Hepatocyte (in vitro differentiated cells): ENCODE results near the gene AKR7A2. TPM values are rescaled to one million over a fixed set of nuclear protein-coding genes. Genes with fewer than 3 reads are reported as not detected.

Experiments
- DNase-seq: peaks from one replicate; pipeline ENCODE4 v3.0.0-alpha.2; 2016; ENCODE audit warnings: low spot score
- H2AFZ ChIP-seq: fragments of 200-600 bp; sonication (generic); 2 replicates; pipeline ENCODE4 v1.6.0; 2016; ENCODE audit warnings: antibody characterized with exemption, mild to moderate bottlenecking
- H3K27ac ChIP-seq: fragments of 200-600 bp; sonication (generic); 2 replicates; pipeline ENCODE4 v1.5.1; 2016; ENCODE audit warnings: mild to moderate bottlenecking
- H3K27me3 ChIP-seq: fragments of 200-600 bp; sonication (generic); 2 replicates; pipeline ENCODE4 v1.6.1; 2016
- H3K36me3 ChIP-seq: fragments of 200-600 bp; sonication (generic); replicated peaks from 2 replicates; pipeline ENCODE4 v1.5.1; 2016; ENCODE audit warnings: low read depth; ENCODE audit not compliant: insufficient read depth
- H3K4me1 ChIP-seq: fragments of 200-600 bp; sonication (generic); 2 replicates; pipeline ENCODE4 v1.5.1; 2016; ENCODE audit warnings: mild to moderate bottlenecking, moderate library complexity; ENCODE audit not compliant: insufficient read depth
- H3K4me2 ChIP-seq: fragments of 200-600 bp; sonication (generic); 2 replicates; pipeline ENCODE4 v1.6.0; 2016
- H3K4me3 ChIP-seq: fragments of 200-600 bp; sonication (generic); 2 replicates; pipeline ENCODE4 v1.5.1; 2016; ENCODE audit warnings: mild to moderate bottlenecking
- H3K79me2 ChIP-seq: fragments of 200-600 bp; sonication (generic); 2 replicates; pipeline ENCODE4 v1.6.0; 2017; ENCODE audit warnings: mild to moderate bottlenecking
- H3K9me2 ChIP-seq: fragments of 200-600 bp; sonication (generic); replicated peaks from 2 replicates; pipeline ENCODE4 v1.6.0; 2017; ENCODE audit warnings: mild to moderate bottlenecking; ENCODE audit not compliant: insufficient read depth
- H3K9me3 ChIP-seq: fragments of 200-600 bp; sonication (generic); 2 replicates; pipeline ENCODE4 v1.5.1; 2016; ENCODE audit warnings: low read depth, mild to moderate bottlenecking
- H4K20me1 ChIP-seq: fragments of 200-600 bp; sonication (generic); 2 replicates; pipeline ENCODE4 v1.6.0; 2016; ENCODE audit warnings: mild to moderate bottlenecking; ENCODE audit not compliant: insufficient read depth, poor library complexity, severe bottlenecking
- EZH2 ChIP-seq: fragments of 200-600 bp; sonication (generic); IDR thresholded peaks from 2 replicates; pipeline ENCODE4 v1.6.1; 2016; ENCODE audit warnings: antibody characterized with exemption, mild to moderate bottlenecking, borderline replicate concordance
- EZH2phosphoT487 ChIP-seq: fragments of 200-600 bp; sonication (generic); IDR thresholded peaks from one replicate; pipeline ENCODE4 v1.6.1; 2018; ENCODE audit warnings: antibody characterized with exemption, mild to moderate bottlenecking, low read depth, moderate library complexity; ENCODE audit not compliant: unreplicated experiment, severe bottlenecking
- WGBS: methylation state at CpG from one replicate; pipeline ENCODE4 v1.1.6; 2016; ENCODE audit warnings: low lambda C conversion rate; ENCODE audit errors: missing lambda C conversion rate; 5-methylcytosine and 5-hydroxymethylcytosine counted together
- polyA plus RNA-seq: library from polyadenylated mRNA; unstranded; fragments of >200 nt; fragmentation: Nextera tagmentation; extraction: Ambion mirVana; gene quantifications from 2 replicates; pipeline ENCODE4 v1.2.1, GENCODE V29; 2016
- total RNA-seq: library from RNA; depleted of rRNA; stranded (reverse); fragments of >200 nt; gene quantifications from 2 replicates; pipeline ENCODE4 v1.2.3, GENCODE V29; 2014
- TF ChIP-seq, protein P1 (sequence below): fragments of 200-600 bp; sonication (generic); IDR thresholded peaks from 2 replicates; pipeline ENCODE4 v1.5.1; 2016; ENCODE audit warnings: antibody characterized with exemption, mild to moderate bottlenecking; ENCODE audit not compliant: poor library complexity

Gene AKR7A2
- total and polyA plus RNA-seq, 2 experiments from 2014 or later = 81.5 to 109 TPM

DNA sequence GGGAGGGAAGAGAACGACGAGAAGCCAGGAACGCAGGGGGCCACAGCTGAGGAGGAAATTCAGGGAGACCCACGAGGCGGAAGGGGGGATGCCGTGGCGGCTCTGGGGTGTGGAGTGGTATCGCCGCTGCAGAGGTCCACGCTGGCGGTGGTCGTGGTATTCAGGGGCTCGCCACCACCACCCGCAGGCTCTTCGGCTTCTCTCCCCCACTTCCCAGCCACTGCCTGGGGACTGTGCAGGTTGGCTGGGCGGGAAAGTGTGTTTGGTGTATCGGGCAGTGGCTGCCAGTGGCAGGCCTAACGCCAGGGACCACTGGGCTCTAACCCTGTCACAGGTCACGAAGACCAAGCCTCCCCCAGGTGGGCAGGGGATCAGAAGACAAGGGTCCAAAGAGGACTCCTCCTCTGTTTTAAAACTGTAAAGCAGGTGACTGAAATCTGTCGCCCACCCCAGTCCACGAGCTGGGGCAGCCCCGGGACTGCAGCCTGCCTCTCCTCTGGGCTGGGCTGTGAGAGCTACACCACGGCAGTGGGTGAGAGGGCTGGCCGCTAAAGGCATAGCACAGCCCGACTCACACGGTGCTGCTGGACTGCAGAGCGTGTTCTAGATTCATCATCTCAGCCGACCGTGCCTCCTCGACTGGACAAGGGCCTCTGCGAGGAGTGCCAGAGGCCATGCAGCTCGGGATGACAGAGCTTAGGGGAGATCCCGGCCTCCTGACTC is 31.1 kb upstream of the AKR7A2 start:
- H3K79me2 ChIP-seq = no peaks in the 10 kb centered on the region
- H3K4me1 ChIP-seq = no peaks in the 10 kb centered on the region
- no peak overlapping the region for H3K27ac ChIP-seq
- no peaks in the 10 kb centered on the region for H4K20me1 ChIP-seq
- H3K36me3 ChIP-seq = no peaks in the 10 kb centered on the region
- H3K27me3 ChIP-seq = no peaks in the 10 kb centered on the region
- no peak overlapping the region for H3K4me3 ChIP-seq
- no peak for DNase-seq
- H3K4me2 ChIP-seq = no peak overlapping the region
- H3K9me2 ChIP-seq = no peaks in the 10 kb centered on the region
- H3K9me3 ChIP-seq = no peaks in the 10 kb centered on the region
- H2AFZ ChIP-seq = no peak overlapping the region
- TF ChIP-seq EZH2phosphoT487 (no peak), EZH2 (no peak)
- TF ChIP-seq, protein P1, sequence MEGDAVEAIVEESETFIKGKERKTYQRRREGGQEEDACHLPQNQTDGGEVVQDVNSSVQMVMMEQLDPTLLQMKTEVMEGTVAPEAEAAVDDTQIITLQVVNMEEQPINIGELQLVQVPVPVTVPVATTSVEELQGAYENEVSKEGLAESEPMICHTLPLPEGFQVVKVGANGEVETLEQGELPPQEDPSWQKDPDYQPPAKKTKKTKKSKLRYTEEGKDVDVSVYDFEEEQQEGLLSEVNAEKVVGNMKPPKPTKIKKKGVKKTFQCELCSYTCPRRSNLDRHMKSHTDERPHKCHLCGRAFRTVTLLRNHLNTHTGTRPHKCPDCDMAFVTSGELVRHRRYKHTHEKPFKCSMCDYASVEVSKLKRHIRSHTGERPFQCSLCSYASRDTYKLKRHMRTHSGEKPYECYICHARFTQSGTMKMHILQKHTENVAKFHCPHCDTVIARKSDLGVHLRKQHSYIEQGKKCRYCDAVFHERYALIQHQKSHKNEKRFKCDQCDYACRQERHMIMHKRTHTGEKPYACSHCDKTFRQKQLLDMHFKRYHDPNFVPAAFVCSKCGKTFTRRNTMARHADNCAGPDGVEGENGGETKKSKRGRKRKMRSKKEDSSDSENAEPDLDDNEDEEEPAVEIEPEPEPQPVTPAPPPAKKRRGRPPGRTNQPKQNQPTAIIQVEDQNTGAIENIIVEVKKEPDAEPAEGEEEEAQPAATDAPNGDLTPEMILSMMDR = no peak
- WGBS = 97% methylated on average over 32 of the region's 33 CpGs

DNA sequence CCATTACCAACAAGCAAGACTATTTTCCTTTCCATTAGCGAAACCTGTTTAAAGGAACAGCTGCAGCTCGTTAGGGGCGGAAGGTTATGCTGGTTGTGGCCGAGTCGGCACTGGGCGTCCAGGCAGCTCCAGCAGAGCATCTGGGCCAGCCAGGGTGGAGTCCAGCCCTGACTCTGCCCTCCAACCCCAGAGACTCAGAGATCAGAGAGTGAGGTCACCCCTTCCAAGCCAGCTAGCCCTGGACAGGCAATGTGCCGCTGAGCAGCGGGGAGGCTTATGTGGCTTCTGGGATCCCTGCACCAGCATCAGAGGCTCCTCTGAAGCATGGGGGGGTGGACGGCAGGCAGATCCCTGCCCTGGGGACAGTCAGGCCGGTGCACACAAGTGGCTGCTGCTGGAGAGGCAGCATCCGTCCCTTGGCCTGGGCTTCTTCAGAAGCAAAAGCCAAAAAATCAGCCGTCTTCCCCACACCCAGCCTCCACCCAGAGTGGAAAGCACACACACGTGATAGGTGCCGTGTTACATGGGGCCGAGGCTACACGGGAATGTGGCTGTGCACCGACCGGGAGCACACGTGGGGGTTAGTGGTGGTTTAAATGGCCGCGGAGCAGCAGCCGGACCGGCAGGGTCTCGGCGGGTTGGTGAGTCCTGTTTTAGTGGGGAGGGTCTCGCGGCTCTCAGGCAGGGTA is 30.3 kb upstream of the AKR7A2 start:
- Histone ChIP-seq H3K9me2 (no peaks in the 10 kb centered on the region), H3K27me3 (no peaks in the 10 kb centered on the region), H3K9me3 (no peaks in the 10 kb centered on the region), H2AFZ (no peak overlapping the region), H3K4me3 (no peak overlapping the region), H3K27ac (no peak overlapping the region), H3K79me2 (no peaks in the 10 kb centered on the region), H3K4me1 (no peaks in the 10 kb centered on the region), H3K4me2 (no peak overlapping the region), H3K36me3 (no peaks in the 10 kb centered on the region), H4K20me1 (no peaks in the 10 kb centered on the region)
- DNase-seq = no peak
- TF ChIP-seq, protein P1 = no peak
- TF ChIP-seq EZH2 = no peak
- no peak for TF ChIP-seq EZH2phosphoT487
- 84% methylated on average over 27 of the region's 27 CpGs for WGBS

DNA sequence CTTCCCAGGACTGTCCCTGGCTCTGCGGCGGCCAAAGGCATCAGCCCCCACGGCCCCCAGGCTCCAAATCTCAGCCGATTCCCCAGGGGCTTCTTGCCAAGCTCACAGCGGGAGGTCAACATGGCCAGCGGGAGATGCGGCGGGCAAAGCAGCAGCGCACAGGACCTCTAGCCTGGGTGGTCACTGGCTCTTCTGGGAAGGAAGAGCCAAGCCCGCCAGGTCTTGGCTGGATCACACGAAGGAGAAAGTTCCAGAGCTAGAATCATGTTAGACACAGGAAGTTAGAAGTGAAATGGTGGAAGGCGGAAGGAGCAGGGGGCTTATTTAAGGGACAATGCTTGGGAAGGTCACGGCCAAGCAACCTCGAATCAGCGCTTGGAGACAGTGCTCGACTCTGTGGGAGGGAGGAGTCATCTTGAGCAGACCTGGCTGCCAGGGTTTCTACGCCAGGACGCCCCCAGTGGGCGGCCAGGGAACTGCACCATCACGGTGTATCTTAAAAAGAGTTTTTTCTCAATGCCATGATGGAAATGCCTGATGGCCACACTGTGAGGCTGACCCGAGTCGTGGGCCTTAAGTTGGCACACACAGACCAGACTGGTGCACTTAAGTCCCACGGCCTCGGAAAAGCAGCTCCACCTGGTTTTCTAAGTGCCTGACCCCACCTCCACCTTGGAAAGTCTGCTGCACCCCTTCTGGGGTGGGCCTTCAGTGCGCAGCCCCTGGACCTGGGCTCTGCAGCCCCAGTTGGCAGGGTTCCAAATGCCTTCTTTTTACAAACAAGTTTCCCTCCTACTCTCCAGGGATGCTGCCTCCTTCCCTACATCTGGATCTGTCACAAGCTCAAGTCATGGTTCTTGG is 29.5 kb upstream of the AKR7A2 start:
- Histone ChIP-seq H3K9me2 (no peaks in the 10 kb centered on the region), H3K36me3 (no peaks in the 10 kb centered on the region), H4K20me1 (no peaks in the 10 kb centered on the region), H3K4me1 (no peaks in the 10 kb centered on the region), H3K4me3 (no peak overlapping the region), H3K4me2 (no peak overlapping the region), H3K27ac (no peak overlapping the region), H3K27me3 (no peaks in the 10 kb centered on the region), H3K9me3 (no peaks in the 10 kb centered on the region), H2AFZ (no peak overlapping the region), H3K79me2 (no peaks in the 10 kb centered on the region)
- DNase-seq = peak; percentile 82
- TF ChIP-seq EZH2 (no peak), EZH2phosphoT487 (no peak)
- TF ChIP-seq, protein P1 = peak; percentile 61
- 67% methylated on average over 25 of the region's 25 CpGs for WGBS
